Neural crest cell (in vitro differentiated cells): ENCODE measurements around the gene CITED1. TPM values are rescaled to one million over a fixed set of nuclear protein-coding genes. Genes with fewer than 3 reads are reported as not detected.
A peak's percentile ranks its signal among the peaks of the same experiment; 100 is the strongest.

Source experiments
- DNase-seq: peaks from one replicate; pipeline ENCODE4 v3.0.0; 2021; ENCODE audit warnings: low read depth, mixed read lengths, low spot score
- H3K27ac Mint-ChIP-seq: one replicate; pipeline ENCODE4 v1.8.0; 2021; ENCODE audit warnings: mild to moderate bottlenecking, mixed read lengths; ENCODE audit not compliant: unreplicated experiment
- H3K27me3 Mint-ChIP-seq: 2 replicates; pipeline ENCODE4 v1.8.0; 2021; ENCODE audit warnings: low read depth, mild to moderate bottlenecking, mixed read lengths
- H3K36me3 Mint-ChIP-seq: 2 replicates; pipeline ENCODE4 v1.8.0; 2021; ENCODE audit warnings: low read depth, mild to moderate bottlenecking, mixed read lengths
- H3K4me1 Mint-ChIP-seq: 2 replicates; pipeline ENCODE4 v1.8.0; 2021; ENCODE audit warnings: mixed read lengths
- H3K4me3 Mint-ChIP-seq: one replicate; pipeline ENCODE4 v1.8.0; 2021; ENCODE audit warnings: mild to moderate bottlenecking, mixed read lengths
- H3K9me3 Mint-ChIP-seq: 2 replicates; pipeline ENCODE4 v1.8.0; 2021; ENCODE audit warnings: mixed read lengths
- total RNA-seq: library from RNA; stranded (reverse); gene quantifications from 2 replicates; pipeline ENCODE4 v1.2.1, GENCODE V29; 2021
- TF ChIP-seq, protein P1 (sequence below): fragments of 200-600 bp; sonication (generic); conservative IDR thresholded peaks from 2 replicates; pipeline ENCODE4 v1.5.0; 2021; ENCODE audit warnings: antibody characterized with exemption, mild to moderate bottlenecking

CITED1 gene
- total RNA-seq, 1 donor from 2014 or later: 6.2 TPM

DNA sequence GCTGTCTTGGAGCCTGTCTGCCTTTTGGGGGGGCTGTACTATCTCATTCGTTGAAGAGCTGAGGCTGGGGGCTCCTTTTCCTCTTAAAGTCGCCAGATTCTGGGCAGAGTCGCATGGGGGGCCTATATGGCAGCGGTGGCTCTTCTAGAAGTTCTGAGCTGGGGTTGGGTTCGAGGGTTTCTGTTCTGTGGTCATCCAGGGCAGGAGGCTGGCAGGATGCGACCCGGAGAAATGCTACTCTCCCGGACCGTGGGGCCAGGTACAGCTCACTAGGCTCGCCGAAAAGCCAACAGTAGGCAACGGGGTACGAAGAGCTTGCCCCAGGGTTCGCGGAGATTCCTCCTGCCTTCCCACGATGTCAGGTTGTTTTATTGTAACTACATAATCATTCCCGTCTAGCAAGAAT is 1.9 kb upstream of the CITED1 start:
- peaks cover 25% of the 10 kb centered on the region for H3K4me1 Mint-ChIP-seq
- H3K4me3 Mint-ChIP-seq: peak overlapping the region; percentile 77
- peaks cover 59% of the 10 kb centered on the region for H3K27me3 Mint-ChIP-seq
- no peaks in the 10 kb centered on the region for H3K9me3 Mint-ChIP-seq
- no peak overlapping the region for H3K27ac Mint-ChIP-seq
- DNase-seq: no peak
- TF ChIP-seq, protein P1, sequence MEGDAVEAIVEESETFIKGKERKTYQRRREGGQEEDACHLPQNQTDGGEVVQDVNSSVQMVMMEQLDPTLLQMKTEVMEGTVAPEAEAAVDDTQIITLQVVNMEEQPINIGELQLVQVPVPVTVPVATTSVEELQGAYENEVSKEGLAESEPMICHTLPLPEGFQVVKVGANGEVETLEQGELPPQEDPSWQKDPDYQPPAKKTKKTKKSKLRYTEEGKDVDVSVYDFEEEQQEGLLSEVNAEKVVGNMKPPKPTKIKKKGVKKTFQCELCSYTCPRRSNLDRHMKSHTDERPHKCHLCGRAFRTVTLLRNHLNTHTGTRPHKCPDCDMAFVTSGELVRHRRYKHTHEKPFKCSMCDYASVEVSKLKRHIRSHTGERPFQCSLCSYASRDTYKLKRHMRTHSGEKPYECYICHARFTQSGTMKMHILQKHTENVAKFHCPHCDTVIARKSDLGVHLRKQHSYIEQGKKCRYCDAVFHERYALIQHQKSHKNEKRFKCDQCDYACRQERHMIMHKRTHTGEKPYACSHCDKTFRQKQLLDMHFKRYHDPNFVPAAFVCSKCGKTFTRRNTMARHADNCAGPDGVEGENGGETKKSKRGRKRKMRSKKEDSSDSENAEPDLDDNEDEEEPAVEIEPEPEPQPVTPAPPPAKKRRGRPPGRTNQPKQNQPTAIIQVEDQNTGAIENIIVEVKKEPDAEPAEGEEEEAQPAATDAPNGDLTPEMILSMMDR: no peak
- H3K36me3 Mint-ChIP-seq: no peaks in the 10 kb centered on the region

DNA sequence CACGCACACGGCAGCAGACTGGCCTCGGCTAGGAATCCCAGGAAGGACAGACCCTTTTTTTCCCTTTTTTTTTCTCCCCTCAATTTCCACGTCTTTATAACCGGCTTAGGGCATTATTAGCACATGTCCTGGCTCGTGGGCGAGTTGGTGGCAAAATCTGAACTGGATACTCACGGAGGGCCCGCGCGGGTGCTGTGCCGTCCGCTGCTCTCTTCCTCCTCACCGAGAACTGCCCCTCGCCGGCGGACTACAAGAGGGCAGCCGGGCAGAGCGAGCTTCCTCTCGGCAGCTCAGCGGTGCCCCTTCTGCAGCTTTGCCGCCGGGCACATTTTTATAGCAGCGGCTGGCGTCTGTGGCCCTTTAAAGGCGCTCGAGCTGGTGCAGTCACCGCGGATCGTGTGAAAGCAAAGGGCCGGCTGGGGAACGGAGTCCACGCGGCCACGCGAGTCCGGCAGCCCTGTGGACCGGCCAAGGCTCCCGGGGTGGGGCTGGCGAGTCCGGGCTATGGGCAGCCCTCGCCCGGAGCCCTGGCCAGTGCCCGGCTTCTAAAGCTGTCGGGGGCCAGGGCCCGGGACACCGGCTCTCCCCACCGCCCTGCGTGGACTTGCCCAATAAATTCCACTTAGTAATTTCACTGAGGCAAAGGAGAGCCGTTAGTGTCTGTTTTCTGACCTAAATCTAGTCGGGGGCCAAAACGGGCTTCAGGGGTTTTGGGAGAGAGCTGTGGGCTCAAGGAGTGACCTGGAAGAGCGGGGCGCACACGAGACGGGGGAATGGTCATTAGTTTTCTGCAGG is 1.3 kb upstream of the CITED1 start:
- DNase-seq: peak; percentile 48
- Mint-ChIP-seq H3K9me3 (no peaks in the 10 kb centered on the region), H3K4me1 (peaks cover 25% of the 10 kb centered on the region), H3K27me3 (peaks cover 63% of the 10 kb centered on the region), H3K36me3 (no peaks in the 10 kb centered on the region), H3K4me3 (peak overlapping the region; percentile 93), H3K27ac (no peak overlapping the region)
- TF ChIP-seq, protein P1: no peak

DNA sequence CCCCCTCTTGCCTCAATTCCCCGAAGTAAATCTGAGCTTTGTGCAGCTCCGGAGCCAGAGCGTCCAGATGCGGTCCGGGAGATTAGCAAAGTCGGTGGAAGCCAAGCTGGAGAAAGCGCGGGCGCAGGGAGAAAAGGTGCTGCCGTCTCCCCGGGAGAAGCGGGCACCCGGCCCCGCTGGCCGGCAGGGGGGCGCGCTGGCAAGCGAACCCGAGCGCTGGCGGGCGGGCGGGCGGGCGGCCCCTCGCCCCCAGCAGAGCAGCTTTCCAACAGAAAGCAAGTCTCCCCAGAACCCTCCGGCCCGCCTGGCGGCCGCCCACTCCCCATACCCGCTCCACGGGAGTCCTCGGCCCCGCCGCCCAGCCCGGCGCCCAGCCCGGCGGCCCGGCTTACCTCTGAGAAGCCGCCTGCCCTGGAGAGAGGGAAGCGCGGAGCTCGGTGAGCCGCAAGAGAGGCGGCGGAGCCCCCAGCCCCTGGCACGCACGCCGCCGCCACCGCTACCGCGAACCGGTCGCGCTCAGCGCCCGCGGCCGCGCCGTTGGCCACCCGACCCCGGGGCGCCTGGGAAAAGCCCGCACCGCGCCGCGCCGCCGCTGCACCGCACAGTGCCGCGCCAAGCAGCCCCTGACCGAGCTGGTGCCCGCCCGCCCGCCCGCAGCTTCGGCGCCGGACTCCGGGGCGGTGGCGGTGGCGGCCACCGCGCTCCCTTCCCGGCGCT is 529 bp upstream of the CITED1 start:
- Mint-ChIP-seq H3K27me3 (peaks cover 63% of the 10 kb centered on the region), H3K4me3 (peak overlapping the region; percentile 93), H3K4me1 (peaks cover 25% of the 10 kb centered on the region), H3K36me3 (no peaks in the 10 kb centered on the region), H3K9me3 (no peaks in the 10 kb centered on the region), H3K27ac (no peak overlapping the region)
- DNase-seq: no peak
- TF ChIP-seq, protein P1: peak; percentile 26

DNA sequence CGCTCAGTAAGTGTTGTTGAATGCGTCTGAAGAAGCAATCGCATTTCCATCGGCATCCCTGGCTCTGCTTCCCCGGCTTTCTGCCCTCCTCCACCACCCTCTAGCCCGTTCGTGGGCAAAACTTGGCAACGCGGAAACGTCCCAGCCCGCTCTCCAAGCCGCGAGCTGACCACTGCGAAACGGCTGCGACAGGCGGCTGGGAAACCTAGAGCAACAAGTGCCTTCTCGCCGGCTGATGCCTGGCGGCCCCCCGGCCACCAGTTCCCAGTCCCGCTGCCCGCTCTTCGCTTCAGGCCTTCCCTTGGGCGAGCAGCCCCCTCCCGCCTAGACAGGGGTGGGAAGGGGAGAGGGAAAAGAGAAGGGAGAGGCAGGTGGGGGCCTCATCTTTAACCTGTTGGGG is 837 bp downstream of the CITED1 start:
- TF ChIP-seq, protein P1: no peak
- Mint-ChIP-seq H3K36me3 (no peaks in the 10 kb centered on the region), H3K4me3 (peak overlapping the region; percentile 85), H3K9me3 (no peaks in the 10 kb centered on the region), H3K27ac (no peak overlapping the region), H3K4me1 (peaks cover 25% of the 10 kb centered on the region), H3K27me3 (peaks cover 67% of the 10 kb centered on the region)
- DNase-seq: no peak

DNA sequence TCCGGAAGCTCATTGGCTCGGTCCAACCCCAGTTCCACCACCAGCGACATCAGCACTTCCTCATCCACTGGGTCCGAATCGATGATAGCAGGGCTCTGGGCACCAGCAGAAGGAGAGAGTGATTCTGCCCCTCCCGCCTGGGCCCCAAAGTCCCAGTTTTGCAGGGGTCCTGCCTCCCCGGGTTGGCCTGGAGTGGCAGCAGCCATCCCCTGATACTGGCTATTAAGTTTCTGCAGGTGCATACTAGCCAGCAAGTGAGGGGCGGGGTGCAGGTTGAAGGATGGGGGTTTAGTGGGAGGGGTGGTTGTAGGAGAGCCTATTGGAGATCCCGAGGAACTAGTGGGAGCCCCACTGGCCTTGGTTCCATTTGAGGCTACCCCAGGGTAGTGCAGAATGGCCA is 3.9 kb downstream of the CITED1 start:
- Mint-ChIP-seq H3K4me1 (peaks cover 10% of the 10 kb centered on the region), H3K9me3 (peaks cover 3% of the 10 kb centered on the region), H3K36me3 (no peaks in the 10 kb centered on the region), H3K4me3 (no peak overlapping the region), H3K27ac (no peak overlapping the region), H3K27me3 (peaks cover 43% of the 10 kb centered on the region)
- TF ChIP-seq, protein P1: no peak
- DNase-seq: no peak
